Effector memory CD8-positive, alpha-beta T cell (primary cell): ENCODE measurements around the gene CDHR2.

ENCODE experiments used
- ATAC-seq: fragments of 150-1000 bp; cut with Tn5 transposase; replicated peaks from 2 replicates; pipeline ENCODE4 v1.10.0; 2021; ENCODE audit warnings: mild to moderate bottlenecking, moderate library complexity
- DNase-seq, 3 experiments: peaks; one replicate each; pipeline ENCODE4 v3.0.0; 2021
- H3K27ac Mint-ChIP-seq, 2 donors: one replicate each; pipeline ENCODE4 v1.8.0; 2022; ENCODE audit warnings: mild to moderate bottlenecking in 2 of 2, mixed read lengths in 2 of 2, moderate library complexity in 2 of 2
- H3K27me3 Mint-ChIP-seq, 2 donors: one replicate each; pipeline ENCODE4 v1.8.0; 2022; ENCODE audit warnings: mixed read lengths in 2 of 2
- H3K36me3 Mint-ChIP-seq: one replicate; pipeline ENCODE4 v1.8.0; 2022; ENCODE audit warnings: mild to moderate bottlenecking, moderate library complexity, mixed read lengths; ENCODE audit not compliant: insufficient read depth
- H3K4me1 Mint-ChIP-seq, 2 donors: one replicate each; pipeline ENCODE4 v1.8.0; 2022; ENCODE audit warnings: low read depth in 2 of 2, mixed read lengths in 2 of 2
- H3K4me3 Mint-ChIP-seq, 2 donors: one replicate each; pipeline ENCODE4 v1.8.0; 2022; ENCODE audit warnings: mild to moderate bottlenecking in 2 of 2, mixed read lengths in 2 of 2, moderate library complexity in 2 of 2
- H3K9me3 Mint-ChIP-seq, 2 donors: one replicate each; pipeline ENCODE4 v1.8.0; 2022; ENCODE audit warnings: mixed read lengths in 2 of 2

Gene CDHR2

GRCh38 chr5:176524138-176524537 lies 25.0 kb upstream of the CDHR2 start:
- DNase-seq (no peak), ATAC-seq (no peak)
- H3K36me3 Mint-ChIP-seq: peaks cover 27% of the 10 kb centered on the region
- H3K4me3 Mint-ChIP-seq: no peak overlapping the region
- peaks cover 10 to 15% of the 10 kb centered on the region in 2 donors for H3K4me1 Mint-ChIP-seq
- H3K27me3 Mint-ChIP-seq: no peaks in the 10 kb centered on the region
- peak overlapping the region; percentile 31 to 84 for H3K27ac Mint-ChIP-seq
- no peaks in the 10 kb centered on the region for H3K9me3 Mint-ChIP-seq

GRCh38 chr5:176524987-176525386 lies 24.2 kb upstream of the CDHR2 start:
- no peak for ATAC-seq
- Mint-ChIP-seq H3K36me3 (peaks cover 36% of the 10 kb centered on the region), H3K4me1 (peaks cover 16 to 18% of the 10 kb centered on the region in 2 donors), H3K9me3 (no peaks in the 10 kb centered on the region), H3K27me3 (no peaks in the 10 kb centered on the region), H3K4me3 (no peak overlapping the region), H3K27ac (peak overlapping the region in 1 of 2 donors; percentile 46)
- no peak for DNase-seq

- ATAC-seq (no peak), DNase-seq (no peak)
- H3K27me3 Mint-ChIP-seq: no peaks in the 10 kb centered on the region
- H3K27ac Mint-ChIP-seq: peak overlapping the region in 1 of 2 donors; percentile 46
- H3K4me3 Mint-ChIP-seq: no peak overlapping the region
- H3K9me3 Mint-ChIP-seq: no peaks in the 10 kb centered on the region
- H3K36me3 Mint-ChIP-seq: peaks cover 36% of the 10 kb centered on the region
- H3K4me1 Mint-ChIP-seq: peaks cover 12 to 16% of the 10 kb centered on the region in 2 donors
Observed at GRCh38 chr5:176525677-176526076, 23.5 kb upstream of the CDHR2 start.

- H3K36me3 Mint-ChIP-seq: peaks cover 44% of the 10 kb centered on the region
- peaks cover 17 to 21% of the 10 kb centered on the region in 2 donors for H3K4me1 Mint-ChIP-seq
- no peaks in the 10 kb centered on the region for H3K9me3 Mint-ChIP-seq
- no peaks in the 10 kb centered on the region for H3K27me3 Mint-ChIP-seq
- peak overlapping the region in 1 of 2 donors; percentile 32 for H3K27ac Mint-ChIP-seq
- DNase-seq (no peak), ATAC-seq (no peak)
- no peak overlapping the region for H3K4me3 Mint-ChIP-seq
Observed at GRCh38 chr5:176526462-176526861, 22.7 kb upstream of the CDHR2 start.

- Mint-ChIP-seq H3K36me3 (peaks cover 52% of the 10 kb centered on the region), H3K27ac (peak overlapping the region in 1 of 2 donors; percentile 60), H3K4me3 (no peak overlapping the region), H3K9me3 (no peaks in the 10 kb centered on the region), H3K4me1 (peaks cover 19 to 21% of the 10 kb centered on the region in 2 donors), H3K27me3 (no peaks in the 10 kb centered on the region)
- ATAC-seq (no peak), DNase-seq (no peak)
Observed at GRCh38 chr5:176527246-176528222, 21.6 kb upstream of the CDHR2 start.

- Mint-ChIP-seq H3K4me1 (peaks cover 13 to 26% of the 10 kb centered on the region in 2 donors), H3K4me3 (peak overlapping the region; percentile 41 to 48), H3K36me3 (peaks cover 58% of the 10 kb centered on the region), H3K27ac (peak overlapping the region in 1 of 2 donors; percentile 60), H3K27me3 (no peaks in the 10 kb centered on the region), H3K9me3 (no peaks in the 10 kb centered on the region)
- DNase-seq (no peak), ATAC-seq (no peak)
Observed at GRCh38 chr5:176528301-176528700, 20.8 kb upstream of the CDHR2 start.

- H3K27ac Mint-ChIP-seq: peak overlapping the region in 1 of 2 donors; percentile 17
- no peaks in the 10 kb centered on the region for H3K27me3 Mint-ChIP-seq
- no peaks in the 10 kb centered on the region for H3K9me3 Mint-ChIP-seq
- peak overlapping the region; percentile 41 to 48 for H3K4me3 Mint-ChIP-seq
- H3K36me3 Mint-ChIP-seq: peaks cover 59% of the 10 kb centered on the region
- peaks cover 18 to 30% of the 10 kb centered on the region in 2 donors for H3K4me1 Mint-ChIP-seq
- DNase-seq (no peak), ATAC-seq (no peak)
Observed at GRCh38 chr5:176528761-176529115, 20.4 kb upstream of the CDHR2 start.

GRCh38 chr5:176529116-176529740 lies 19.9 kb upstream of the CDHR2 start:
- peak overlapping the region; percentile 76 to 86 for H3K4me3 Mint-ChIP-seq
- peaks cover 63% of the 10 kb centered on the region for H3K36me3 Mint-ChIP-seq
- peak overlapping the region; percentile 72 to 90 for H3K27ac Mint-ChIP-seq
- H3K27me3 Mint-ChIP-seq: no peaks in the 10 kb centered on the region
- no peaks in the 10 kb centered on the region for H3K9me3 Mint-ChIP-seq
- DNase-seq: no peak
- H3K4me1 Mint-ChIP-seq: peaks cover 22 to 35% of the 10 kb centered on the region in 2 donors
- no peak for ATAC-seq

GRCh38 chr5:176529741-176530141 lies 19.4 kb upstream of the CDHR2 start:
- ATAC-seq (peak; percentile 84), DNase-seq (peak; percentile 60 to 68 (median 68))
- H3K27ac Mint-ChIP-seq: peak overlapping the region; percentile 72 to 90
- H3K9me3 Mint-ChIP-seq: no peaks in the 10 kb centered on the region
- peaks cover 69% of the 10 kb centered on the region for H3K36me3 Mint-ChIP-seq
- no peaks in the 10 kb centered on the region for H3K27me3 Mint-ChIP-seq
- H3K4me1 Mint-ChIP-seq: peaks cover 25 to 40% of the 10 kb centered on the region in 2 donors
- H3K4me3 Mint-ChIP-seq: peak overlapping the region; percentile 76 to 86

GRCh38 chr5:176530393-176530982 lies 18.7 kb upstream of the CDHR2 start:
- Mint-ChIP-seq H3K9me3 (no peaks in the 10 kb centered on the region), H3K27me3 (no peaks in the 10 kb centered on the region), H3K4me3 (peak overlapping the region; percentile 86 to 96), H3K27ac (no peak overlapping the region), H3K4me1 (peaks cover 32 to 46% of the 10 kb centered on the region in 2 donors), H3K36me3 (peaks cover 73% of the 10 kb centered on the region)
- DNase-seq (no peak), ATAC-seq (no peak)

GRCh38 chr5:176530983-176531901 lies 17.9 kb upstream of the CDHR2 start:
- peak overlapping the region; percentile 86 to 96 for H3K4me3 Mint-ChIP-seq
- H3K27me3 Mint-ChIP-seq: no peaks in the 10 kb centered on the region
- no peaks in the 10 kb centered on the region for H3K9me3 Mint-ChIP-seq
- ATAC-seq (no peak), DNase-seq (no peak)
- H3K4me1 Mint-ChIP-seq: peaks cover 32 to 48% of the 10 kb centered on the region in 2 donors
- H3K36me3 Mint-ChIP-seq: peaks cover 75% of the 10 kb centered on the region
- H3K27ac Mint-ChIP-seq: peak overlapping the region in 1 of 2 donors; percentile 80

GRCh38 chr5:176531902-176532493 lies 17.1 kb upstream of the CDHR2 start:
- ATAC-seq (no peak), DNase-seq (no peak)
- peaks cover 32 to 48% of the 10 kb centered on the region in 2 donors for H3K4me1 Mint-ChIP-seq
- no peaks in the 10 kb centered on the region for H3K27me3 Mint-ChIP-seq
- H3K27ac Mint-ChIP-seq: peak overlapping the region in 1 of 2 donors; percentile 100
- H3K9me3 Mint-ChIP-seq: no peaks in the 10 kb centered on the region
- peaks cover 78% of the 10 kb centered on the region for H3K36me3 Mint-ChIP-seq
- peak overlapping the region; percentile 96 to 98 for H3K4me3 Mint-ChIP-seq
